Omental fat pad (tissue), 4 donors: Measurements from ENCODE around the gene PRRT1. TPM values are rescaled to one million over a fixed set of nuclear protein-coding genes. Genes with fewer than 3 reads are reported as not detected.

Experiments
- ATAC-seq: fragments of 150-250 bp; one replicate; pipeline ENCODE4 v1.9.1; 2016; ENCODE audit warnings: mild to moderate bottlenecking, moderate library complexity; ENCODE audit not compliant: low FRiP score
- DNase-seq: peaks from one replicate; pipeline ENCODE4 v3.0.0-alpha.2; 2019; ENCODE audit warnings: low spot score
- CTCF ChIP-seq, 3 donors: fragments of 450-650 bp; IDR thresholded peaks; one replicate each; pipeline ENCODE4 v1.5.1; 2016 to 2017; ENCODE audit warnings: antibody characterized with exemption in 3 of 3, mild to moderate bottlenecking in 3 of 3, moderate library complexity in 2 of 3
- total RNA-seq, 4 donors: library from RNA; depleted of rRNA; stranded (reverse); fragments of >200 nt; gene quantifications; one replicate each; pipeline ENCODE4 v1.1.0, GENCODE V29; 2016

PRRT1 gene
- 1 to 10 TPM in 1 of 4 donors, under 1 TPM in 3; 0.24 to 1.0 (median 0.34) TPM for total RNA-seq

GRCh38 chr6:32151863-32152768 is at the start of gene PRRT1:
TSS of gene PRRT1 (minus strand) at chr6:32151939. CDS start at chr6:32151827, 112 bp downstream.
- ATAC-seq (no peak), DNase-seq (no peak)
- TF ChIP-seq CTCF (IDR thresholded peaks at IDR 0.05) = no peak

- DNase-seq (no peak), ATAC-seq (no peak)
- no peak for TF ChIP-seq CTCF (IDR thresholded peaks at IDR 0.05)
Measured at GRCh38 chr6:32200711-32201475, 49.2 kb upstream of the PRRT1 start.

GRCh38 chr6:32198866-32199265 is 47.1 kb upstream of the PRRT1 start:
- no peak for DNase-seq
- no peak for TF ChIP-seq CTCF (IDR thresholded peaks at IDR 0.05)

GRCh38 chr6:32198345-32198696 is 46.6 kb upstream of the PRRT1 start:
- TF ChIP-seq CTCF (IDR thresholded peaks at IDR 0.05) = no peak
- ATAC-seq (no peak), DNase-seq (no peak)

More at GRCh38 chr6:32198866-32199265, 47.1 kb upstream of the PRRT1 start:
- ATAC-seq = no peak

- TF ChIP-seq CTCF (IDR thresholded peaks at IDR 0.05) = no peak
- no peak for DNase-seq
- no peak for ATAC-seq
Measured at GRCh38 chr6:32196682-32197616, 45.2 kb upstream of the PRRT1 start.

GRCh38 chr6:32195902-32196681 is 44.4 kb upstream of the PRRT1 start:
- peak; percentile 86 for DNase-seq
- ATAC-seq = peak; percentile 19
- no peak for TF ChIP-seq CTCF (IDR thresholded peaks at IDR 0.05)
